Measurements from ENCODE around the gene SPHK1. TPM values are rescaled to one million over a fixed set of nuclear protein-coding genes. Genes with fewer than 3 reads are reported as not detected.

SPHK1 gene
- total and polyA plus RNA-seq, 7 donors = 0.90 to 21.3 (median 3.1) TPM

GRCh38 chr17:76382803-76383545 is 1.4 kb upstream of the SPHK1 start:
- H3K27ac ChIP-seq = peak overlapping the region; percentile 76
- H3K4me1 ChIP-seq = peaks cover 15% of the 10 kb centered on the region
- WGBS, 3 donors = 1 to 4% (median 2%) methylated on average over 33 to 80 of the region's 80 CpGs

GRCh38 chr17:76383546-76384221 is 725 bp upstream of the SPHK1 start:
- H3K9me3 ChIP-seq = no peaks in the 10 kb centered on the region
- 0% methylated on average over 39 to 65 of the region's 65 CpGs for WGBS, 3 donors
- H3K27me3 ChIP-seq (ENCODE audit: insufficient read depth in 3 of 3, low read length in 2 of 3) = no peaks in the 10 kb centered on the region
- ATAC-seq (peak; percentile 43 to 67 (median 64)), DNase-seq (peak; percentile 54 to 78)
- peak overlapping the region; percentile 74 for H3K4me3 ChIP-seq
- TF ChIP-seq CTCF (IDR thresholded peaks at IDR 0.05) = peak; percentile 38
- H3K36me3 ChIP-seq (ENCODE audit: insufficient read depth in 1 of 2, low read depth in 1 of 2) = no peaks in the 10 kb centered on the region
- intact Hi-C loops (cut with DNase I) = no loop called here
- H3K4me1 ChIP-seq = peaks cover 15% of the 10 kb centered on the region
- peak overlapping the region; percentile 76 for H3K27ac ChIP-seq

More at GRCh38 chr17:76382803-76383545, 1.4 kb upstream of the SPHK1 start:
- intact Hi-C loops (cut with DNase I) = no loop called here
- no peak for TF ChIP-seq CTCF (IDR thresholded peaks at IDR 0.05)
- peak; percentile 32 to 51 (median 50) for ATAC-seq
- Histone ChIP-seq H3K4me3 (peak overlapping the region; percentile 74), H3K9me3 (no peaks in the 10 kb centered on the region), H3K36me3 (ENCODE audit: insufficient read depth in 1 of 2, low read depth in 1 of 2) (no peaks in the 10 kb centered on the region), H3K27me3 (ENCODE audit: insufficient read depth in 3 of 3, low read length in 2 of 3) (no peaks in the 10 kb centered on the region)
- DNase-seq = peak in 1 of 2 donors; percentile 58

- Histone ChIP-seq H3K4me3 (peak overlapping the region; percentile 74), H3K36me3 (ENCODE audit: insufficient read depth in 1 of 2, low read depth in 1 of 2) (peaks cover 0 to 14% of the 10 kb centered on the region in 2 donors), H3K9me3 (no peaks in the 10 kb centered on the region), H3K27ac (peak overlapping the region; percentile 76), H3K4me1 (peaks cover 15% of the 10 kb centered on the region), H3K27me3 (ENCODE audit: insufficient read depth in 3 of 3, low read length in 2 of 3) (no peaks in the 10 kb centered on the region)
- peak; percentile 68 to 72 for DNase-seq
- 0 to 1% (median 0%) methylated on average over 66 to 74 of the region's 74 CpGs for WGBS, 3 donors
- no peak for TF ChIP-seq CTCF (IDR thresholded peaks at IDR 0.05)
- ATAC-seq = peak; percentile 20 to 26 (median 22)
- intact Hi-C loops (cut with DNase I) = no loop called here
Observed at GRCh38 chr17:76384987-76385891, 830 bp downstream of the SPHK1 start.

- DNase-seq (peak; percentile 87 to 90), ATAC-seq (peak; percentile 52 to 76 (median 56))
- no peaks in the 10 kb centered on the region for H3K27me3 ChIP-seq (ENCODE audit: insufficient read depth in 3 of 3, low read length in 2 of 3)
- WGBS, 3 donors = 20 to 24% (median 22%) methylated on average over 52 of the region's 52 CpGs
- intact Hi-C loops (cut with DNase I) = no loop called here
- H3K9me3 ChIP-seq = no peaks in the 10 kb centered on the region
- H3K27ac ChIP-seq = no peak overlapping the region
- peak; percentile 80 for TF ChIP-seq CTCF (IDR thresholded peaks at IDR 0.05)
- peak overlapping the region; percentile 74 for H3K4me3 ChIP-seq
- H3K36me3 ChIP-seq (ENCODE audit: insufficient read depth in 1 of 2, low read depth in 1 of 2) = peaks cover 0 to 23% of the 10 kb centered on the region in 2 donors
- H3K4me1 ChIP-seq = peaks cover 15% of the 10 kb centered on the region
Observed at GRCh38 chr17:76385892-76386786, 1.7 kb downstream of the SPHK1 start.
